Medulla oblongata (tissue), 1 donor: ENCODE data around the gene MTRF1.
"Not testable (repeated sequence)": the region's sequence is repeated elsewhere in the genome, so short reads cannot be mapped to it uniquely, and the experiment has no call there.

Experiments used
- DNase-seq: peaks from one replicate; pipeline ENCODE4 v3.0.0-alpha.2; 2015; ENCODE audit errors: extremely low spot score

MTRF1 gene

GRCh38 chr13:41222259-41222852, 41.0 kb downstream of the MTRF1 start:
- DNase-seq = peak; percentile 74

- DNase-seq = no peak
These were observed 43.0 kb downstream of the MTRF1 start for GRCh38 chr13:41220401-41220800.

- no peak for DNase-seq
These were observed 47.2 kb downstream of the MTRF1 start for GRCh38 chr13:41216160-41216559.

GRCh38 chr13:41213919-41214318, 49.5 kb downstream of the MTRF1 start:
- DNase-seq = no peak

GRCh38 chr13:41213316-41213715, 50.1 kb downstream of the MTRF1 start:
- DNase-seq = no peak

GRCh38 chr13:41212881-41213280, 50.5 kb downstream of the MTRF1 start:
- DNase-seq = no peak

GRCh38 chr13:41211062-41211461, 52.3 kb downstream of the MTRF1 start:
- DNase-seq = no peak

- no peak for DNase-seq
These were observed 56.9 kb downstream of the MTRF1 start for GRCh38 chr13:41206467-41206866.

- no peak for DNase-seq
These were observed 59.6 kb downstream of the MTRF1 start for GRCh38 chr13:41203810-41204209.

GRCh38 chr13:41200126-41200525, 63.2 kb downstream of the MTRF1 start:
- no peak for DNase-seq

GRCh38 chr13:41199526-41199925, 63.9 kb downstream of the MTRF1 start:
- DNase-seq = no peak

- no peak for DNase-seq
These were observed 64.3 kb downstream of the MTRF1 start for GRCh38 chr13:41199079-41199478.

GRCh38 chr13:41196620-41197019, 66.8 kb downstream of the MTRF1 start:
- no peak for DNase-seq

- DNase-seq = no peak
These were observed 67.4 kb downstream of the MTRF1 start for GRCh38 chr13:41196011-41196410.

GRCh38 chr13:41193919-41194824, 69.2 kb downstream of the MTRF1 start, which contains the start of gene KBTBD7:
Gene KBTBD7, minus strand, starts transcription at chr13:41194569. Its CDS starts 312 bp downstream, at chr13:41194257.
- peak; percentile 96 for DNase-seq

- no peak for DNase-seq
These were observed 69.9 kb downstream of the MTRF1 start for GRCh38 chr13:41193469-41193868.

- no peak for DNase-seq
These were observed 74.8 kb downstream of the MTRF1 start for GRCh38 chr13:41188584-41188983.

- DNase-seq = no peak
These were observed 76.9 kb downstream of the MTRF1 start for GRCh38 chr13:41186481-41186880.

GRCh38 chr13:41182231-41182630, 81.1 kb downstream of the MTRF1 start:
- DNase-seq = no peak

GRCh38 chr13:41179593-41180250, 83.7 kb downstream of the MTRF1 start:
- DNase-seq = no peak

GRCh38 chr13:41178040-41178439, 85.3 kb downstream of the MTRF1 start:
- no peak for DNase-seq

GRCh38 chr13:41177616-41178015, 85.8 kb downstream of the MTRF1 start:
- no peak for DNase-seq

GRCh38 chr13:41175576-41175975, 87.8 kb downstream of the MTRF1 start:
- DNase-seq = not testable (repeated sequence)
